Pancreas (tissue), 10 donors: ENCODE results near the gene ABCC11. TPM values are rescaled to one million over a fixed set of nuclear protein-coding genes. Genes with fewer than 3 reads are reported as not detected.
A peak's percentile ranks its signal among the peaks of the same experiment; 100 is the strongest.
"Not testable (repeated sequence)": the region's sequence is repeated elsewhere in the genome, so short reads cannot be mapped to it uniquely, and the experiment has no call there.

ENCODE experiments used
- ATAC-seq, 4 donors: fragments of 200-7000 bp; cut with Tn5 transposase; one replicate each; pipeline versions ENCODE4 v1.8.0 to v1.9.1; 2020; ENCODE audit warnings: mild to moderate bottlenecking in 4 of 4, moderate library complexity in 4 of 4
- DNase-seq, 6 donors: peaks; one replicate each; pipeline ENCODE4 v3.0.0-alpha.2; 2020
- FAIRE-seq: peaks from 2 replicates; lab custom pipeline; 2012; peaks lifted over from hg19 to GRCh38; lab: Jason Lieb, UNC
- H3K27ac ChIP-seq, 4 donors: fragments of 200-600 bp; sonication (generic); 1 replicate in 3 of 4; 2 replicates in 1 of 4; pipeline versions ENCODE4 v1.5.0 to v1.8.0; 2020
- H3K27me3 ChIP-seq, 4 donors: fragments of 200-600 bp; one replicate each; pipeline ENCODE4 v1.8.0; 2021
- H3K36me3 ChIP-seq, 3 donors: fragments of 200-600 bp; sonication (generic) in 1 of 3; one replicate each; pipeline versions ENCODE4 v1.5.0 to v1.8.0; 2020 to 2021
- H3K4me1 ChIP-seq, 3 donors: fragments of 200-600 bp; one replicate each; pipeline ENCODE4 v1.8.0; 2021
- H3K4me3 ChIP-seq, 4 donors: fragments of 200-600 bp; sonication (generic) in 2 of 4; one replicate each; pipeline versions ENCODE4 v1.5.0 to v1.8.0; 2020 to 2021
- H3K9me3 ChIP-seq, 4 donors: fragments of 200-600 bp; one replicate each; pipeline ENCODE4 v1.8.0; 2021
- WGBS, 2 donors: extraction: QIAGEN DNeasy Blood & Tissue Kit; methylation state at CpG; one replicate each; pipeline ENCODE4 v1.1.7; 2013; 5-methylcytosine and 5-hydroxymethylcytosine counted together
- intact Hi-C, 3 donors: fragments of 100-400 bp; cut with DNase I; formaldehyde crosslinking; loops; one replicate each; pipeline versions ENCODE4 v1.11.1 to v1.14.2; 2022
- polyA plus RNA-seq, 2 donors: library from polyadenylated mRNA; stranded (reverse); fragments of 200-250 nt; gene quantifications; one replicate each; pipeline ENCODE4 v1.2.3, GENCODE V29; 2013
- total RNA-seq, 6 donors: library from RNA; stranded (reverse); fragmentation: NEBNext Ultra II Directional in 4 of 6; extraction: Animal tissue kit (Norgen Biotek cat#: 25700) in 4 of 6; gene quantifications; one replicate each; pipeline versions ENCODE4 v1.2.1 to v1.2.4, GENCODE V29; 2021 to 2023
- TF ChIP-seq, protein P1 (sequence below), 4 donors: fragments of 200-600 bp; sonication (generic) in 3 of 4; IDR thresholded peaks; one replicate each; pipeline versions ENCODE4 v1.5.0 to v1.8.0; 2021; ENCODE audit warnings: antibody characterized with exemption in 4 of 4
- donor health status: healthy with polysubstance abuse.
- donor health status: DM: no; HTN: no; CAD: no; lungs with moderate emphysema.
- donor health status: DM: no; HTN: no; CAD: no.
- donor health status: control.
- donor health status: control.
- donor health status: Bipolar disorder and iron deficiency.
- donor health status: DM: yes; HTN: yes; CAD: no.
- donor health status: DM: no; HTN: no; CAD: no.
- donor health status: DM: no; HTN: no; CAD: no.
- donor health status: DM: yes; HTN: yes; CAD: no.

The ABCC11 gene
- total and polyA plus RNA-seq, 8 donors, result 0.11 to 0.41 (median 0.26) TPM; not detected in 1

DNA sequence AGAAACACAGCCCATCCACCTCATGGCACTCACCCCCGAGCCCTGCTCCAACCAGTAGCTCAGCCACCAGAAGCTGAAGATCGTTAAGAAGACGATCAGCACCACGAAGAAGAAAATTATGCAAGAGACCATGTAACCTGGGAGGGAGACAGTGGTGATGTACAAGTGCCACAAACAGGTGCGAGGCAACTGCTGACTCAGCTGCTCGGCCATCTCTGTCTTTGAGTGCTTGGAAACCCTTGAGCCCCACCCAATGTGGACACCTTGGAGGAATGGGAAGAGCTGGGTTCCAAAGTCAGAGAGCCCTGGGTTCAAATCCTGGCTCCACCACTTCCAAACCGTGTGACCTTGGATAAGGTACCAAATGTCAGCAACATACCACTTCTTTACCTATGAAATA is 53.5 kb downstream of the ABCC11 start:
- intact Hi-C loops, result no loop called here

GRCh38 chr16:48188449-48189102 is 58.8 kb downstream of the ABCC11 start:
- H3K27ac ChIP-seq, result no peak overlapping the region
- TF ChIP-seq, protein P1, sequence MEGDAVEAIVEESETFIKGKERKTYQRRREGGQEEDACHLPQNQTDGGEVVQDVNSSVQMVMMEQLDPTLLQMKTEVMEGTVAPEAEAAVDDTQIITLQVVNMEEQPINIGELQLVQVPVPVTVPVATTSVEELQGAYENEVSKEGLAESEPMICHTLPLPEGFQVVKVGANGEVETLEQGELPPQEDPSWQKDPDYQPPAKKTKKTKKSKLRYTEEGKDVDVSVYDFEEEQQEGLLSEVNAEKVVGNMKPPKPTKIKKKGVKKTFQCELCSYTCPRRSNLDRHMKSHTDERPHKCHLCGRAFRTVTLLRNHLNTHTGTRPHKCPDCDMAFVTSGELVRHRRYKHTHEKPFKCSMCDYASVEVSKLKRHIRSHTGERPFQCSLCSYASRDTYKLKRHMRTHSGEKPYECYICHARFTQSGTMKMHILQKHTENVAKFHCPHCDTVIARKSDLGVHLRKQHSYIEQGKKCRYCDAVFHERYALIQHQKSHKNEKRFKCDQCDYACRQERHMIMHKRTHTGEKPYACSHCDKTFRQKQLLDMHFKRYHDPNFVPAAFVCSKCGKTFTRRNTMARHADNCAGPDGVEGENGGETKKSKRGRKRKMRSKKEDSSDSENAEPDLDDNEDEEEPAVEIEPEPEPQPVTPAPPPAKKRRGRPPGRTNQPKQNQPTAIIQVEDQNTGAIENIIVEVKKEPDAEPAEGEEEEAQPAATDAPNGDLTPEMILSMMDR (IDR thresholded peaks at IDR 0.05), result no peak
- WGBS, 2 donors, result 80 to 81% methylated on average over 6 of the region's 6 CpGs
- no peaks in the 10 kb centered on the region for H3K27me3 ChIP-seq
- peak in 1 of 4 donors; percentile 55 for ATAC-seq
- H3K36me3 ChIP-seq, result no peaks in the 10 kb centered on the region
- H3K4me1 ChIP-seq, result no peaks in the 10 kb centered on the region
- FAIRE-seq, result no peak
- DNase-seq, result no peak
- no peaks in the 10 kb centered on the region for H3K9me3 ChIP-seq
- intact Hi-C loops, result no loop called here
- no peak overlapping the region for H3K4me3 ChIP-seq

More for the DNA sequence above, 53.5 kb downstream of the ABCC11 start:
- Histone ChIP-seq H3K9me3 (no peaks in the 10 kb centered on the region), H3K27ac (no peak overlapping the region), H3K36me3 (no peaks in the 10 kb centered on the region), H3K4me3 (no peak overlapping the region), H3K27me3 (no peaks in the 10 kb centered on the region), H3K4me1 (no peaks in the 10 kb centered on the region)
- no peak for FAIRE-seq
- ATAC-seq, result no peak
- DNase-seq, result no peak
- WGBS, 2 donors, result 83 to 92% methylated on average over 7 of the region's 7 CpGs
- TF ChIP-seq, protein P1 (IDR thresholded peaks at IDR 0.05), result no peak

- 80 to 85% methylated on average over 4 of the region's 4 CpGs for WGBS, 2 donors
- Histone ChIP-seq H3K36me3 (no peaks in the 10 kb centered on the region), H3K27me3 (no peaks in the 10 kb centered on the region), H3K4me1 (no peaks in the 10 kb centered on the region), H3K4me3 (no peak overlapping the region), H3K27ac (no peak overlapping the region), H3K9me3 (no peaks in the 10 kb centered on the region)
- TF ChIP-seq, protein P1 (IDR thresholded peaks at IDR 0.05), result no peak
- intact Hi-C loops, result no loop called here
- no peak for DNase-seq
- no peak for FAIRE-seq
- no peak for ATAC-seq
These were observed 59.6 kb downstream of the ABCC11 start for GRCh38 chr16:48187779-48188178.

DNA sequence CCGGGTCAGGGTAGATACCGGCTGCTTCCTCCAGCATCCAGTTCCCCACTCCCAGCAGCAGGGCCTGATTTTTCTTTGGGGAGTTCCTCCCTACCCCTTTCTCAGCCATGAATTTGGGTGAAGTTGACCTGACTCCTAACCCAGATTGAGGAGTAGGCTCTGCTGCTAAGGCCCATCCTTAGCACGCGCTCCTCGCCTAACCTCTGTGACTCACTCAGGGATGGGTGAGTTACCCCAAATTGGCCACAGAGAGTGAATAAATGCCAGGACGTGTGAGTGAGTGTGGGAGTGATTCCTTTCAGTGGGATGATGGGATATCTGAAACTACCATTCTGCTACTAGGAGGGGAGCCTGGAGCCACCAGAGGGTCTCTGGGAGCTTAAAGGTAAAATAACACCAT is 62.7 kb downstream of the ABCC11 start:
- Histone ChIP-seq H3K27ac (no peak overlapping the region), H3K4me1 (no peaks in the 10 kb centered on the region), H3K27me3 (no peaks in the 10 kb centered on the region), H3K36me3 (no peaks in the 10 kb centered on the region), H3K4me3 (no peak overlapping the region), H3K9me3 (no peaks in the 10 kb centered on the region)
- intact Hi-C loops, result no loop called here
- ATAC-seq (no peak), FAIRE-seq (no peak), DNase-seq (no peak)
- 88 to 92% methylated on average over 6 of the region's 6 CpGs for WGBS, 2 donors
- TF ChIP-seq, protein P1 (IDR thresholded peaks at IDR 0.05), result no peak

DNA sequence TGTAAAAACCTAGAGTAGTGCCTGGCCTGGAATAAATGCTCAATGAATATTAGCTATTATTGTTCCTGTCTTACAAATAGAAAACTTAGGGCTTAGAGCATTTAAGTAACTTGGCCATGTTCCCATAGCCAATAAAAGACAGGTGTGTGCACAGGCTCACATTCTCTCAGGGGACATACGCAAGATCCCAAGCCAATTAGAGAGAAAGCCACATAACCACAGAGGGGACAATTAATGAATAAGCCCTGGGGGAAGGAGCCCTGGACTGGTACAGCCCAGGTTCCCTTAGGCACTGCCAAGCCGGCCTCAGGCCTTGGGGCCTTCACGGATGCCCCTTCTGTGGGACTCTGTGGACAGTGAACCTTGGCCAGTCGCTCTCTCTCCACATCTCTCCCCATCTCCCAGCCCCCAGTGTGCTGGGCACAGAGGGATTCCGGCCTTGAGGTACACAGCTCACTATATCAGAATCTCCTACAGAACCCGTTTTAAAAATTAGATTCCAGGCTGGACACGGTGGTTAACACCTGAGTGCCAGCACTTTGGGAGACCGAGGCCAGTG is 64.3 kb downstream of the ABCC11 start:
- Histone ChIP-seq H3K4me3 (no peak overlapping the region), H3K4me1 (no peaks in the 10 kb centered on the region), H3K27me3 (no peaks in the 10 kb centered on the region), H3K9me3 (no peaks in the 10 kb centered on the region), H3K27ac (no peak overlapping the region), H3K36me3 (no peaks in the 10 kb centered on the region)
- no peak for FAIRE-seq
- WGBS, 2 donors, result 61 to 63% methylated on average over 8 of the region's 8 CpGs
- no peak for DNase-seq
- no peak for ATAC-seq
- intact Hi-C loops, result no loop called here
- TF ChIP-seq, protein P1 (IDR thresholded peaks at IDR 0.05), result no peak

GRCh38 chr16:48181746-48182520 is 65.4 kb downstream of the ABCC11 start:
- H3K27me3 ChIP-seq, FAIRE-seq, H3K4me1 ChIP-seq, H3K27ac ChIP-seq, H3K9me3 ChIP-seq, ATAC-seq, DNase-seq, intact Hi-C loops, H3K36me3 ChIP-seq, H3K4me3 ChIP-seq: not testable (repeated sequence)
- 81 to 83% methylated on average over 14 of the region's 14 CpGs for WGBS, 2 donors
